ENCODE results near the gene PPP4R4.

- TF ChIP-seq POLR2A (IDR thresholded peaks at IDR 0.05) = no peak
- TF ChIP-seq, protein P1, sequence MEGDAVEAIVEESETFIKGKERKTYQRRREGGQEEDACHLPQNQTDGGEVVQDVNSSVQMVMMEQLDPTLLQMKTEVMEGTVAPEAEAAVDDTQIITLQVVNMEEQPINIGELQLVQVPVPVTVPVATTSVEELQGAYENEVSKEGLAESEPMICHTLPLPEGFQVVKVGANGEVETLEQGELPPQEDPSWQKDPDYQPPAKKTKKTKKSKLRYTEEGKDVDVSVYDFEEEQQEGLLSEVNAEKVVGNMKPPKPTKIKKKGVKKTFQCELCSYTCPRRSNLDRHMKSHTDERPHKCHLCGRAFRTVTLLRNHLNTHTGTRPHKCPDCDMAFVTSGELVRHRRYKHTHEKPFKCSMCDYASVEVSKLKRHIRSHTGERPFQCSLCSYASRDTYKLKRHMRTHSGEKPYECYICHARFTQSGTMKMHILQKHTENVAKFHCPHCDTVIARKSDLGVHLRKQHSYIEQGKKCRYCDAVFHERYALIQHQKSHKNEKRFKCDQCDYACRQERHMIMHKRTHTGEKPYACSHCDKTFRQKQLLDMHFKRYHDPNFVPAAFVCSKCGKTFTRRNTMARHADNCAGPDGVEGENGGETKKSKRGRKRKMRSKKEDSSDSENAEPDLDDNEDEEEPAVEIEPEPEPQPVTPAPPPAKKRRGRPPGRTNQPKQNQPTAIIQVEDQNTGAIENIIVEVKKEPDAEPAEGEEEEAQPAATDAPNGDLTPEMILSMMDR (IDR thresholded peaks at IDR 0.05) = no peak
Measured at GRCh38 chr14:94145902-94146527, 28.1 kb upstream of the PPP4R4 start.
